Hepatocyte (in vitro differentiated cells): ENCODE results near the gene FOXA2. TPM values are rescaled to one million over a fixed set of nuclear protein-coding genes. Genes with fewer than 3 reads are reported as not detected.

Experiments used
- DNase-seq: peaks from one replicate; pipeline ENCODE4 v3.0.0-alpha.2; 2016; ENCODE audit warnings: low spot score
- H2AFZ ChIP-seq: fragments of 200-600 bp; sonication (generic); 2 replicates; pipeline ENCODE4 v1.6.0; 2016; ENCODE audit warnings: antibody characterized with exemption, mild to moderate bottlenecking
- H3K27ac ChIP-seq: fragments of 200-600 bp; sonication (generic); 2 replicates; pipeline ENCODE4 v1.5.1; 2016; ENCODE audit warnings: mild to moderate bottlenecking
- H3K27me3 ChIP-seq: fragments of 200-600 bp; sonication (generic); 2 replicates; pipeline ENCODE4 v1.6.1; 2016
- H3K36me3 ChIP-seq: fragments of 200-600 bp; sonication (generic); replicated peaks from 2 replicates; pipeline ENCODE4 v1.5.1; 2016; ENCODE audit warnings: low read depth; ENCODE audit not compliant: insufficient read depth
- H3K4me1 ChIP-seq: fragments of 200-600 bp; sonication (generic); 2 replicates; pipeline ENCODE4 v1.5.1; 2016; ENCODE audit warnings: mild to moderate bottlenecking, moderate library complexity; ENCODE audit not compliant: insufficient read depth
- H3K4me2 ChIP-seq: fragments of 200-600 bp; sonication (generic); 2 replicates; pipeline ENCODE4 v1.6.0; 2016
- H3K4me3 ChIP-seq: fragments of 200-600 bp; sonication (generic); 2 replicates; pipeline ENCODE4 v1.5.1; 2016; ENCODE audit warnings: mild to moderate bottlenecking
- H3K79me2 ChIP-seq: fragments of 200-600 bp; sonication (generic); 2 replicates; pipeline ENCODE4 v1.6.0; 2017; ENCODE audit warnings: mild to moderate bottlenecking
- H3K9me2 ChIP-seq: fragments of 200-600 bp; sonication (generic); replicated peaks from 2 replicates; pipeline ENCODE4 v1.6.0; 2017; ENCODE audit warnings: mild to moderate bottlenecking; ENCODE audit not compliant: insufficient read depth
- H3K9me3 ChIP-seq: fragments of 200-600 bp; sonication (generic); 2 replicates; pipeline ENCODE4 v1.5.1; 2016; ENCODE audit warnings: low read depth, mild to moderate bottlenecking
- H4K20me1 ChIP-seq: fragments of 200-600 bp; sonication (generic); 2 replicates; pipeline ENCODE4 v1.6.0; 2016; ENCODE audit warnings: mild to moderate bottlenecking; ENCODE audit not compliant: insufficient read depth, poor library complexity, severe bottlenecking
- EZH2 ChIP-seq: fragments of 200-600 bp; sonication (generic); IDR thresholded peaks from 2 replicates; pipeline ENCODE4 v1.6.1; 2016; ENCODE audit warnings: antibody characterized with exemption, mild to moderate bottlenecking, borderline replicate concordance
- EZH2phosphoT487 ChIP-seq: fragments of 200-600 bp; sonication (generic); IDR thresholded peaks from one replicate; pipeline ENCODE4 v1.6.1; 2018; ENCODE audit warnings: antibody characterized with exemption, mild to moderate bottlenecking, low read depth, moderate library complexity; ENCODE audit not compliant: unreplicated experiment, severe bottlenecking
- WGBS: methylation state at CpG from one replicate; pipeline ENCODE4 v1.1.6; 2016; ENCODE audit warnings: low lambda C conversion rate; ENCODE audit errors: missing lambda C conversion rate; 5-methylcytosine and 5-hydroxymethylcytosine counted together
- polyA plus RNA-seq: library from polyadenylated mRNA; unstranded; fragments of >200 nt; fragmentation: Nextera tagmentation; extraction: Ambion mirVana; gene quantifications from 2 replicates; pipeline ENCODE4 v1.2.1, GENCODE V29; 2016
- total RNA-seq: library from RNA; depleted of rRNA; stranded (reverse); fragments of >200 nt; gene quantifications from 2 replicates; pipeline ENCODE4 v1.2.3, GENCODE V29; 2014
- TF ChIP-seq, protein P1 (sequence below): fragments of 200-600 bp; sonication (generic); IDR thresholded peaks from 2 replicates; pipeline ENCODE4 v1.5.1; 2016; ENCODE audit warnings: antibody characterized with exemption, mild to moderate bottlenecking; ENCODE audit not compliant: poor library complexity

The FOXA2 gene
- total and polyA plus RNA-seq, 2 experiments from 2014 or later, result 7.9 to 13.3 TPM

GRCh38 chr20:22581437-22582385 lies 2.7 kb downstream of the FOXA2 start:
- Histone ChIP-seq H3K4me3 (no peak overlapping the region), H3K36me3 (no peaks in the 10 kb centered on the region), H3K27me3 (peaks cover 95% of the 10 kb centered on the region), H3K9me3 (no peaks in the 10 kb centered on the region), H3K27ac (no peak overlapping the region), H3K4me1 (peaks cover 34% of the 10 kb centered on the region), H2AFZ (peak overlapping the region; percentile 57), H4K20me1 (no peaks in the 10 kb centered on the region), H3K4me2 (peak overlapping the region; percentile 80), H3K9me2 (no peaks in the 10 kb centered on the region), H3K79me2 (peaks cover 12% of the 10 kb centered on the region)
- 39% methylated on average over 39 of the region's 54 CpGs for WGBS
- no peak for DNase-seq
- TF ChIP-seq, protein P1, sequence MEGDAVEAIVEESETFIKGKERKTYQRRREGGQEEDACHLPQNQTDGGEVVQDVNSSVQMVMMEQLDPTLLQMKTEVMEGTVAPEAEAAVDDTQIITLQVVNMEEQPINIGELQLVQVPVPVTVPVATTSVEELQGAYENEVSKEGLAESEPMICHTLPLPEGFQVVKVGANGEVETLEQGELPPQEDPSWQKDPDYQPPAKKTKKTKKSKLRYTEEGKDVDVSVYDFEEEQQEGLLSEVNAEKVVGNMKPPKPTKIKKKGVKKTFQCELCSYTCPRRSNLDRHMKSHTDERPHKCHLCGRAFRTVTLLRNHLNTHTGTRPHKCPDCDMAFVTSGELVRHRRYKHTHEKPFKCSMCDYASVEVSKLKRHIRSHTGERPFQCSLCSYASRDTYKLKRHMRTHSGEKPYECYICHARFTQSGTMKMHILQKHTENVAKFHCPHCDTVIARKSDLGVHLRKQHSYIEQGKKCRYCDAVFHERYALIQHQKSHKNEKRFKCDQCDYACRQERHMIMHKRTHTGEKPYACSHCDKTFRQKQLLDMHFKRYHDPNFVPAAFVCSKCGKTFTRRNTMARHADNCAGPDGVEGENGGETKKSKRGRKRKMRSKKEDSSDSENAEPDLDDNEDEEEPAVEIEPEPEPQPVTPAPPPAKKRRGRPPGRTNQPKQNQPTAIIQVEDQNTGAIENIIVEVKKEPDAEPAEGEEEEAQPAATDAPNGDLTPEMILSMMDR, result no peak
- peak; percentile 58 for TF ChIP-seq EZH2
- TF ChIP-seq EZH2phosphoT487, result peak; percentile 61

- peaks cover 18% of the 10 kb centered on the region for H3K79me2 ChIP-seq
- H3K36me3 ChIP-seq, result no peaks in the 10 kb centered on the region
- DNase-seq, result no peak
- peak overlapping the region; percentile 32 for H3K27ac ChIP-seq
- WGBS, result 29% methylated on average over 18 of the region's 18 CpGs
- H3K27me3 ChIP-seq, result peaks cover 95% of the 10 kb centered on the region
- H3K9me3 ChIP-seq, result no peaks in the 10 kb centered on the region
- no peak overlapping the region for H3K4me3 ChIP-seq
- TF ChIP-seq EZH2 (no peak), EZH2phosphoT487 (no peak)
- TF ChIP-seq, protein P1, result no peak
- peaks cover 30% of the 10 kb centered on the region for H3K4me1 ChIP-seq
- no peak overlapping the region for H2AFZ ChIP-seq
- H3K4me2 ChIP-seq, result peak overlapping the region; percentile 82
- no peaks in the 10 kb centered on the region for H3K9me2 ChIP-seq
- H4K20me1 ChIP-seq, result no peaks in the 10 kb centered on the region
Observed at GRCh38 chr20:22579711-22580697, 4.4 kb downstream of the FOXA2 start.

- peak; percentile 36 for DNase-seq
- 2% methylated on average over 21 of the region's 21 CpGs for WGBS
- Histone ChIP-seq H3K9me3 (no peaks in the 10 kb centered on the region), H4K20me1 (no peaks in the 10 kb centered on the region), H3K36me3 (no peaks in the 10 kb centered on the region), H3K4me1 (peaks cover 30% of the 10 kb centered on the region), H2AFZ (peak overlapping the region; percentile 33), H3K27ac (peak overlapping the region; percentile 32), H3K4me2 (peak overlapping the region; percentile 82), H3K4me3 (peak overlapping the region; percentile 27), H3K27me3 (peaks cover 97% of the 10 kb centered on the region), H3K9me2 (no peaks in the 10 kb centered on the region), H3K79me2 (peaks cover 23% of the 10 kb centered on the region)
- TF ChIP-seq EZH2 (no peak), EZH2phosphoT487 (peak; percentile 68)
Observed at GRCh38 chr20:22579119-22579427, 5.3 kb downstream of the FOXA2 start.
